NCI-H1417 treated with DMSO at 0.1 percent for 48 hours (cell line): ENCODE results near the gene RCAN3.
A peak's percentile ranks its signal among the peaks of the same experiment; 100 is the strongest.

Experiments used
- DNase-seq: peaks from one replicate; lab custom pipeline; 2025; lab: John Stamatoyannopoulos, UW

Gene RCAN3

DNA sequence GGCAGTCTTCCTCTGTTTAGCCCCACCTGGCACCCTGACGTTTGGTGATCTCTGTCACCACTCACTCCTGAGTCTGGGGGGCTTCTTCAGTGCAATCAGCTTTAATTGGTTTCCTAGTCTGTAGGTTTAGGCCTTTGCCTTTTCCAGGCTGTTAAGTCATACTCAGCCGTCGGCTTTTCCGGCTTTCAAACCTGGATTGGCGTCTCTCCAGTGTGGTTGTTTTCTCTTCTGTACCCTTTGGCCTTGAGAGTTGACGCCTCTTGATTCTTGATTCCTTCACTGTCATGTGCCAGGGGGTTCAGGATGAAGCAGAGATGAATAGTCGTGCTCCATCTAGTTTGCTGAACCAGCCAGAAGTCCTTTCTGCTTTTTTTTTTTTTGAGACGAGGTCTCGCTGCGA is 78.1 kb downstream of the RCAN3 start:
- no peak for DNase-seq

- DNase-seq: no peak
Observed at GRCh38 chr1:24584171-24584647, 81.6 kb downstream of the RCAN3 start.

DNA sequence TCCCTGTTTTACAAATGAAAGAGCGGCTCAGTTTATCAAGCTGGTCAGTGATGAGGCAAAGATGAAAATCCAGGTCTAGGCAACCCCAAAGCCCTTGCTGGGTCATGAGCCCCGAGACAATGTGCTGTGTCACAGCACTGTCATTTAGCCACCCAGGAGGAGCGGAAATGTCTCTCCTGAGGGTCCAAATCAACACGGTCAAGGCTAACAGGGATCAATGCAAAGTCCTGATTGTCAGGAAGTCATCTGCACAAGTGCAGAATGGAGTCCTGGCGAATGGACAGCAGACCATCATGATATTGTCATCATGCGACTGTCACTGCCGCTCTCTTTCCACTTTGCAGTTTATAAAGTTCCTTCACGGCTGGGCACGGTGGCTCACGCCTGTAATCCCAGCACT is 83.5 kb downstream of the RCAN3 start:
- DNase-seq: no peak

DNA sequence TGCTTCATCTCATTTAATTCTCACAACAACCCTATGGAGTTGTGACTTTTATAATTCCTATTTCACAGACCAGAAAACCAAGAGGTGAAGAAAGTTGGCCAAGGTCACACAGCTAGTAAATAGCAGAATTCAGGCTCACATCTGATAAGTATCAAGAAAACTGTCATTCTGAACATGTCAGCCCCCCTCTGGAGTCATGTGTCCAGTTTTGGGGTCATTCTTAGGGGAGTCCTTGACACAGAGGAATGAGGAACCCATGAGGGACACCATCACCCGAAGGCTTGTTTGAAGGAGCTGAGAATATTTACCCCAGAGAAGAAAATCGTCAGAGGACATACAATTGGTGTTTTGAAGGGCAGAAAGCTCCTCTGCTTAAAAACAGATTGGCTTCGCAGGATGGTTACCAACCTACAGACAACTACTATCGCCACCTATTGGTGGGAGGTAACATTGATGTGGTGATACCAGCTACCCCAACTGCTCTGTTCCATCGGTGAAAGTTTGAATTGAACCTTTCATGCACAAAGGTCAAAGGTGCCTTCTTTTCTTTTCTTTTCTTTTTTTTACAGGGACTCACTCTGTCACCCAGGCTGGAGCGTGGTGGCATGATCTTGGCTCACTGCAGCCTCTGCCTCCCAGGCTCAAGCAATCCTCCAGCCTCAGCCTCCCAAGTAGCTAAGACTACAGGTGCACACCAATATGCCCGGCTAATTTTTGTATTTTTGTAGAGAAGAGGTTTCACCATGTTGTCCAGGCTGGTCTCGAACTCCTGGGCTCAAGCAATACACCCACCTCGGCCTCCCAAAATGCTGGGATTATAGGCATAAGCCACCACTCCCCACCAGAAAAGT is 84.6 kb downstream of the RCAN3 start:
- DNase-seq: peak; percentile 14

GRCh38 chr1:24588573-24588972 is 85.9 kb downstream of the RCAN3 start:
- no peak for DNase-seq

GRCh38 chr1:24589200-24589599 is 86.6 kb downstream of the RCAN3 start:
- no peak for DNase-seq
